ENCODE measurements around the gene ELFN1.
"Not testable (repeated sequence)": the region's sequence is repeated elsewhere in the genome, so short reads cannot be mapped to it uniquely, and the experiment has no call there.

ELFN1 gene

GRCh38 chr7:1757601-1758000 lies 87.5 kb downstream of the ELFN1 start:
- no peak overlapping the region for H3K9ac ChIP-seq (ENCODE audit: low read depth, low read length)
- 0 out of 2 replicates have a peak, but pooled peaks cover 2% of the 10 kb centered on the region for H3K9me3 ChIP-seq (ENCODE audit: control insufficient read depth, insufficient read depth, low read length)
- H3K27me3 ChIP-seq (ENCODE audit: control insufficient read depth, insufficient read depth, low read length), result peaks cover 5% of the 10 kb centered on the region; the same call in 1 of the 2 replicates
- no peaks in the 10 kb centered on the region for H3K36me3 ChIP-seq (ENCODE audit: control insufficient read depth, insufficient read depth, low read length)
- peaks cover 11% of the 10 kb centered on the region; the same call in 1 of the 2 replicates for H3K4me1 ChIP-seq (ENCODE audit: control insufficient read depth, insufficient read depth, low read length)
- no peak overlapping the region for H3K4me3 ChIP-seq (ENCODE audit: low read depth, low read length)
- H3K27ac ChIP-seq (ENCODE audit: low read depth, low read length), result no peak overlapping the region

GRCh38 chr7:1758028-1758858 lies 88.2 kb downstream of the ELFN1 start:
- H3K36me3 ChIP-seq (ENCODE audit: control insufficient read depth, insufficient read depth, low read length), result no peaks in the 10 kb centered on the region
- peaks cover 8% of the 10 kb centered on the region; the same call in 1 of the 2 replicates for H3K9me3 ChIP-seq (ENCODE audit: control insufficient read depth, insufficient read depth, low read length)
- peaks cover 11% of the 10 kb centered on the region; the same call in 1 of the 2 replicates for H3K4me1 ChIP-seq (ENCODE audit: control insufficient read depth, insufficient read depth, low read length)
- H3K4me3 ChIP-seq (ENCODE audit: low read depth, low read length), result no peak overlapping the region
- H3K9ac ChIP-seq (ENCODE audit: low read depth, low read length), result no peak overlapping the region
- H3K27me3 ChIP-seq (ENCODE audit: control insufficient read depth, insufficient read depth, low read length), result peaks cover 5% of the 10 kb centered on the region; the same call in 1 of the 2 replicates
- no peak overlapping the region for H3K27ac ChIP-seq (ENCODE audit: low read depth, low read length)

- Histone ChIP-seq H3K9ac (ENCODE audit: low read depth, low read length) (no peak overlapping the region), H3K4me1 (ENCODE audit: control insufficient read depth, insufficient read depth, low read length) (peaks cover 11% of the 10 kb centered on the region; the same call in 1 of the 2 replicates), H3K27ac (ENCODE audit: low read depth, low read length) (no peak overlapping the region), H3K36me3 (ENCODE audit: control insufficient read depth, insufficient read depth, low read length) (no peaks in the 10 kb centered on the region), H3K4me3 (ENCODE audit: low read depth, low read length) (no peak overlapping the region), H3K9me3 (ENCODE audit: control insufficient read depth, insufficient read depth, low read length) (peaks cover 13% of the 10 kb centered on the region), H3K27me3 (ENCODE audit: control insufficient read depth, insufficient read depth, low read length) (peaks cover 5% of the 10 kb centered on the region; the same call in 1 of the 2 replicates)
Observed at GRCh38 chr7:1758859-1759521, 88.9 kb downstream of the ELFN1 start.

- Histone ChIP-seq H3K9ac (ENCODE audit: low read depth, low read length) (no peak overlapping the region), H3K27ac (ENCODE audit: low read depth, low read length) (no peak overlapping the region), H3K4me1 (ENCODE audit: control insufficient read depth, insufficient read depth, low read length) (peaks cover 2% of the 10 kb centered on the region; the same call in 1 of the 2 replicates), H3K9me3 (ENCODE audit: control insufficient read depth, insufficient read depth, low read length) (peaks cover 20% of the 10 kb centered on the region), H3K36me3 (ENCODE audit: control insufficient read depth, insufficient read depth, low read length) (no peaks in the 10 kb centered on the region), H3K27me3 (ENCODE audit: control insufficient read depth, insufficient read depth, low read length) (no peaks in the 10 kb centered on the region; the same call in 1 of the 2 replicates), H3K4me3 (ENCODE audit: low read depth, low read length) (no peak overlapping the region)
Observed at GRCh38 chr7:1761097-1761496, 91.0 kb downstream of the ELFN1 start.

- Histone ChIP-seq H3K36me3 (ENCODE audit: control insufficient read depth, insufficient read depth, low read length) (no peaks in the 10 kb centered on the region), H3K27me3 (ENCODE audit: control insufficient read depth, insufficient read depth, low read length) (no peaks in the 10 kb centered on the region; the same call in 1 of the 2 replicates), H3K9me3 (ENCODE audit: control insufficient read depth, insufficient read depth, low read length) (peaks cover 20% of the 10 kb centered on the region), H3K4me3 (ENCODE audit: low read depth, low read length) (no peak overlapping the region), H3K9ac (ENCODE audit: low read depth, low read length) (no peak overlapping the region), H3K27ac (ENCODE audit: low read depth, low read length) (no peak overlapping the region), H3K4me1 (ENCODE audit: control insufficient read depth, insufficient read depth, low read length) (no peaks in the 10 kb centered on the region)
Observed at GRCh38 chr7:1761774-1762173, 91.7 kb downstream of the ELFN1 start.

GRCh38 chr7:1762238-1762945 lies 92.3 kb downstream of the ELFN1 start:
- no peak overlapping the region for H3K4me3 ChIP-seq (ENCODE audit: low read depth, low read length)
- H3K9ac ChIP-seq (ENCODE audit: low read depth, low read length), result no peak overlapping the region
- H3K4me1 ChIP-seq (ENCODE audit: control insufficient read depth, insufficient read depth, low read length), result no peaks in the 10 kb centered on the region
- H3K36me3 ChIP-seq (ENCODE audit: control insufficient read depth, insufficient read depth, low read length), result no peaks in the 10 kb centered on the region
- peaks cover 20% of the 10 kb centered on the region for H3K9me3 ChIP-seq (ENCODE audit: control insufficient read depth, insufficient read depth, low read length)
- no peak overlapping the region for H3K27ac ChIP-seq (ENCODE audit: low read depth, low read length)
- H3K27me3 ChIP-seq (ENCODE audit: control insufficient read depth, insufficient read depth, low read length), result no peaks in the 10 kb centered on the region; the same call in 1 of the 2 replicates

- no peak overlapping the region for H3K9ac ChIP-seq (ENCODE audit: low read depth, low read length)
- no peaks in the 10 kb centered on the region for H3K36me3 ChIP-seq (ENCODE audit: control insufficient read depth, insufficient read depth, low read length)
- H3K9me3 ChIP-seq (ENCODE audit: control insufficient read depth, insufficient read depth, low read length), result peaks cover 20% of the 10 kb centered on the region
- no peaks in the 10 kb centered on the region for H3K4me1 ChIP-seq (ENCODE audit: control insufficient read depth, insufficient read depth, low read length)
- no peak overlapping the region for H3K27ac ChIP-seq (ENCODE audit: low read depth, low read length)
- no peak overlapping the region for H3K4me3 ChIP-seq (ENCODE audit: low read depth, low read length)
- no peaks in the 10 kb centered on the region for H3K27me3 ChIP-seq (ENCODE audit: control insufficient read depth, insufficient read depth, low read length)
Observed at GRCh38 chr7:1763033-1763432, 93.0 kb downstream of the ELFN1 start.

GRCh38 chr7:1763911-1764310 lies 93.8 kb downstream of the ELFN1 start:
- not testable (repeated sequence) for H3K4me1 ChIP-seq (ENCODE audit: control insufficient read depth, insufficient read depth, low read length); H3K27me3 ChIP-seq (ENCODE audit: control insufficient read depth, insufficient read depth, low read length); H3K4me3 ChIP-seq (ENCODE audit: low read depth, low read length); H3K36me3 ChIP-seq (ENCODE audit: control insufficient read depth, insufficient read depth, low read length); H3K27ac ChIP-seq (ENCODE audit: low read depth, low read length); H3K9ac ChIP-seq (ENCODE audit: low read depth, low read length)
- peaks cover 20% of the 10 kb centered on the region for H3K9me3 ChIP-seq (ENCODE audit: control insufficient read depth, insufficient read depth, low read length)

- no peaks in the 10 kb centered on the region for H3K27me3 ChIP-seq (ENCODE audit: control insufficient read depth, insufficient read depth, low read length)
- no peaks in the 10 kb centered on the region for H3K36me3 ChIP-seq (ENCODE audit: control insufficient read depth, insufficient read depth, low read length)
- no peaks in the 10 kb centered on the region for H3K4me1 ChIP-seq (ENCODE audit: control insufficient read depth, insufficient read depth, low read length)
- H3K27ac ChIP-seq (ENCODE audit: low read depth, low read length), result no peak overlapping the region
- no peak overlapping the region for H3K4me3 ChIP-seq (ENCODE audit: low read depth, low read length)
- no peak overlapping the region for H3K9ac ChIP-seq (ENCODE audit: low read depth, low read length)
- H3K9me3 ChIP-seq (ENCODE audit: control insufficient read depth, insufficient read depth, low read length), result peaks cover 20% of the 10 kb centered on the region
Observed at GRCh38 chr7:1765336-1765735, 95.3 kb downstream of the ELFN1 start.

- H3K27me3 ChIP-seq (ENCODE audit: control insufficient read depth, insufficient read depth, low read length), result no peaks in the 10 kb centered on the region
- H3K36me3 ChIP-seq (ENCODE audit: control insufficient read depth, insufficient read depth, low read length), result no peaks in the 10 kb centered on the region
- no peak overlapping the region for H3K27ac ChIP-seq (ENCODE audit: low read depth, low read length)
- peaks cover 19% of the 10 kb centered on the region for H3K9me3 ChIP-seq (ENCODE audit: control insufficient read depth, insufficient read depth, low read length)
- H3K4me3 ChIP-seq (ENCODE audit: low read depth, low read length), result no peak overlapping the region
- no peak overlapping the region for H3K9ac ChIP-seq (ENCODE audit: low read depth, low read length)
- H3K4me1 ChIP-seq (ENCODE audit: control insufficient read depth, insufficient read depth, low read length), result no peaks in the 10 kb centered on the region
Observed at GRCh38 chr7:1767524-1767923, 97.4 kb downstream of the ELFN1 start.
